ENCODE data around the gene TTLL8.

TTLL8 gene

DNA sequence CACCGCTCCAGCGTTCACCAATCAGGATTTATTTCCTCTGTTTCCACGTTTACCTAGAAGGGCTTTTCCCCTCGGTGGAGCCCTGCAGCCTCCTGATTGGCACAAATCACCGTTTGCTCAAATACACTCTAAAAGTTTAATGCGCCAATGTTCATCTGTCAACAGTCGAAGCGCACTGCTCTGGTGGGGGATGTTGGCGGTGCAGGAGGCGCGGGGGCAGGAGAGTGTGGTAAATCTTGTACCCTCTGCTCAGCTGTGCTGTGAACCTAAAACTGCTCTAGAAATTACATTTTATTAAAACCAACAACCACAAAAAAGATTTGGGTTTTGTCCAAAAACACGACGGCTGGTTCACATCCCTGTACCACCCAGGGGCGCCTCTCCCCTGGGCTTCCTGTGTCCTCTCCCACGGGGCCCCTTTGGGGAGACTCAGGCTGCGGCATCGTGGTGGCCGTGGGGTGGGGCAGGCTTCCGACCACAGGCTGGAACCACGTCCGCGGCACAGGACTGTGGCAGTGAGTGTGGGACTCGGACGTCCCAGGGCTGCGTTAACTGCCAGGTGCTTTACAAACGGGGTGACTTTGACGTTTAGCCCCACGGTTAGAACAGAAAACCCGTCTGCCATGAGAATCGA is 13.5 kb downstream of the TTLL8 start:
- DNase-seq (ENCODE audit: low read depth in 2 of 2), result no peak

DNA sequence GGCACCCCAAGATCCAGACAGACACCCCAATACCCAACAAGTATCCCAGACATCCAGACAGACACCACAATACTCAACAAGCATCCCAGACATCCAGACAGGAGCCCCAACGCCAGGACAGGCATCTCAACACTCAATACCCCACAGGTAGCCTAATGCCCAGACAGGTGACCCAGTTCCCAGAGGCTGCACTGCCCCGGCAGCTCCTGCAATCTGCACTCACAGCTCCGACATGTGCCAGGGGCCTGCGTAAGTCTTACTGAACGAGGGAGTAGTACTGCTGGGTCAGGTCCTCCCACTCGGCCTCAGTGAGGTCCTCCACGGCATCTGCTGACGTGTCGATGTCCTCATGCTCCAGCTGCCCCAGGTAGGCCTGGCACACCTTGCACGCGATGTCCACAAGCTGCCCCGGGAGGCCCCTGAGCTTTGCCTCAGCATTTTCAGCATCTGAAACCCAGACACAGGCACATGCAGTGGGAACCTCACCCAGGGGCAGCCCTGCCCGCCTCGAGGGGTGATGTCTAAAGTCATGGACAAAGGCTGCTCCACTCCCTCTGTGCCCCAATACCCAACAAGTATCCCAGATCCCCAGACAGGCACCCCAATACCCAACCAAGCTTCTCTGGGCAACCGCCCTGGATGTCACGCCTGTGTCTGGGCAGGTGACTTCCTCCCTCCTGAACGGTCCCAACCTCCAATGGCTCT is 16.6 kb downstream of the TTLL8 start:
- no peak for DNase-seq (ENCODE audit: low read depth in 2 of 2)

DNA sequence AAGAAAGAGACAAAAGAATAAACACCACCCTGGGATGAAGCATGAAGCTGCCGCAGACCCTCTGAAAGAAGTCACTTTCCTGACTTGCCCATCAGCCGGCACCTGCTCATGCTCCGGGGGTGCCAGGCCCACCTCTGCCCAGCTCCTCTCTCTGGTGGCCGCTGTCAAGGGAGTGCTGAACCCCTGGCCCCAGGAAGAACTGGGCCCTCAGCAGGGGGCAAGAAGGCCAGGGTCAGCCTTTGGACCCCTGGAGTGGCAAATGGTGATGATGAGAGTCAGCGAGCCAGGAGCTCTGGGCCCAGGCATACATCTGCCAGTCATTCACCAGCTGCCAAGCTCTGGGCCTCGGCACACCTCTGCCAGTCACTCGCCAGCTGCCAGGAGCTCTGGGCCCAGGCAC is 17.4 kb downstream of the TTLL8 start:
- no peak for DNase-seq (ENCODE audit: low read depth in 2 of 2)

DNA sequence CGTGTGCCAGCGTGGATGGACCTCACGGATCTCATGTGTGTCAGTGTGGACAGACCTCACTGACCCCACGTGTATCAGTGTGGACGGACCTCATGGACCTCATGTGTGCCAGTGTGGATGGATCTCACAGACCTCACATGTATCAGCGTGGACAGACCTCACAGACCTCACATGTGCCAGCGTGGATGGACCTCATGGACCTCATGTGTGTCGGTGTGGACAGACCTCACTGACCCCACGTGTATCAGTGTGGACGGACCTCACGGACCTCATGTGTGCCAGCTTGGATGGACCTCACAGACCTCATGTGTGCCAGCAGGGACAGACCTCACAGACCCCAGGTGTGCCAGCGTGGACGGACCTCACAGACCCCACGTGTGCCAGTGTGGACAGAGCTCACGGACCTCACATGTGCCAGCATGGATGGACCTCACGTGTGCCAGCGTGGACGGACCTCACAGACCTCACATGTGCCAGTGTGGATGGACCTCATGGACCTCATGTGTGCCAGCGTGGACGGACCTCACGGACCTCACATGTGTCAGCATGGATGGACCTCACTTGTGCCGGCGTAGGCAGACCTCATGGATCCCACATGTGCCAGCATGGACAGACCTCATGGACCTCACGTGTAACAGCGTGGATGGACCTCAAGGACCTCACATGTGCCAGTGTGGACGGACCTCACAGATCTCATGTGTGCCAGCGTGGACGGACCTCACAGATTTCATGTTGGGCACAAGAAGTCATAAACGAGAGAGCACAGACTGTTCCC is 18.2 kb downstream of the TTLL8 start:
- DNase-seq (ENCODE audit: low read depth in 2 of 2), result no peak

DNA sequence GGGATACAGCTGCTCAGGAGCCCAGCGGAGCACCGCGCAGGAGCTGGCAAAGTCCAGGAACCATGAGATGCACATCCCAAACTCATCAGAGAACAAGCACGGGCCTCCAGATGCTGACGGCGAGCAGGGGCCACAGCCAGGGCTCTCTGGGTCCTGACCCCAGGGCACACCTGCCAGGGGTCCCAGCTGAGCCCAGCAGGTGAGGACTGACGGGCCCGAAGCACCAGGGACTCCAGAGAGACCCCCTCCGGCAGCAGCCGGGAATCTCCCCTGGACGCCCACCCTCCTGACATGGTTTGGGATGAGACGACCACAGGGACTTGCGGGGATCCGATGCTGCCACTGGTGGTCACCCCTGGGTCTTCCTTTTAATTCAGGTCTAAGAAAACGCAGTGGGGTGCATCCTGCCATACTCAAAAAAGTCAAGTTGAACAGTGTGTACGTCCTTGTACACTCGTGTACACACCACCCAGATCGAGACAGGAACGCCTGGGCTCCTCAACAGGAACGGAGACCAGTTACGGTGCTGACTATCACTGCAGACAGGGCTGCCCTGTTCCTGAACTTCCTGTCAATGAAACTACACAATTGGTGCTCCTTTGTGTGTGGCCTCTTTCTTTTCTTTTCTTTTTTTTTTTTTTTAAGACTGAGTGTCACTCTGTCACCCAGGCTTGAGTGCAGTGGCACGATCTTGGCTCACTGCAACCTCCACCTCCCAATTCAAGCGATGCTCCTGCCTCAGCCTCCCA is 21.9 kb downstream of the TTLL8 start:
- DNase-seq (ENCODE audit: low read depth in 2 of 2), result no peak

DNA sequence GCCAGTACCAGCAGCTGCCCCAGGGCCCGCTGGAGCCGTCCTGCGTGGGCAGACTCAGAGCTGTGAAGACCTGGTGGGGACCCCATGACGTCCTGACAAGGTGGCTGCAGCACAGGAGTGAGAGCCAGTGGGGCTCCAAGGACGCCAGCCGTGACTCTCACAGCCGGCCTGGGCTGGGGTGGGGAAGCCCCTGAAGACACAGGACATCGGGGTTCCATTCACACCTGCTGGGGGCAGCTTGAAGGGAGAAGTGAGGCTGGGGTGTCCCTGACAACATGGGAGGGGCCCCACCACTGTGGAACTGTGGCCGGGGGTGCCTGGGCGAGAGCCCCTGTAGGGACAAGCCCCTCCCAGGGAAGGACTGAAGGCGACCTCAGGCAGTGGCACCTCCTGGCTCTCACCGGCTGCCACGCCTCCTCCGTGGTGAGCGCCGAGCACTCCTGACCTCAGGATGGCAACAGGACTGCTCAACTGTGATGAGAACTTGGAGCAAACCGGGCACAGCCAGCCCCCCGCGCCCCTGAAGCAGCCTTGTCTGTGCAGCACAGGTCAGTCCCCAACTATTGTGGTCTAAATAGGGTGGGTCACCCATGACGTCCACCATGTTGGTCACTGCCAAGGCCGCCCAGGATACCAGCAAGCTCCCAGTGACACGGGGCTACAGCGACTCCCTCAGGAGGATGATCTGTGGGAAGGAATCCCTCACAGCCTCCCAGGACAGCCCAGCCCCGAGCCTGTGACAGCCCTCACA is 22.8 kb downstream of the TTLL8 start:
- DNase-seq (ENCODE audit: low read depth in 2 of 2), result no peak

DNA sequence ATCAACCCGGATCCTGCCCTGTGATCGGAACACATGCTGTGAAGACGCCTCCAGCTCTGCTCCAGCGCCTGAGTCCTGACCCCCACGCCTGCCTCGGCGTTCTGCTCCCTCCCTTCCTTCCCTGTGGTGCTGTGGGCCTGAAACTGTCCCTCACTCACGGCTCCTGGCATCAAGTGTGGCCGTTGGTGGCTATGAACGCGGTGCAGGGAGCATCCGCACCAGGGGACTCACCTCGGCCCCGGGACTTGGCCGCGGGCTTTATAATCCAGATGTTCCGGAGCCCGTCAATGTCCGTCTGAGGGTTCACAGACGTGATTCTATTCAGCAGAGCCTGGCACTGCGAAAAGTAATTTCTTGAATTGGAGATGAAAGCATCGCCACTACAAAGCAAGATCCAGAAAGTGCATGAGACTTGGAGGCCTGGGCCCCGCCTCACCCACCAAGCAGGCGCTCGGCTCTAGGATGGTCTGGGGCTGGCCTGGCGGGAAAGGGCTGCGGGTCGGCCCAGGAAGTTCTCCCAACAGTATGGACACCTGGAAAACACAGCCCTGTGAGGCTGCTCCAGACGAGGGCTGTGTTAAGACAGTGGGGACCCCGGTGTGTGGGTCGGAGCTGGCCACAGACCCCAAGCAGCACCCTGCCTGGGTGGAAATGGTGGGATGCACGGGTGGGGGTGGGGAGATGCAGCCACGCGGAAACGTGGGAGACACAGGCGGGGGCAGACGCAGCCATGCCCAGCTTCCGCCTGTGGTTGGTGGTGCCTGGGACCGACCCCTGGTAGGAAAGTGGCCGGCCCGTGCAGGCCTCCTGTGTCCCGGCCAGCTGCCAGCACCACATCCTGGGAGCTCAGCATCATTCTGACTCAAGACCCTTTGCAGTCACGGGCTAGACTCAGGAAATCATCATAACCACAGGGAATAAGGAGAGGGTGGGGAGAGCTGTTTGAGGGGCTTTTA is 23.7 kb downstream of the TTLL8 start:
- DNase-seq (ENCODE audit: low read depth in 2 of 2), result no peak

DNA sequence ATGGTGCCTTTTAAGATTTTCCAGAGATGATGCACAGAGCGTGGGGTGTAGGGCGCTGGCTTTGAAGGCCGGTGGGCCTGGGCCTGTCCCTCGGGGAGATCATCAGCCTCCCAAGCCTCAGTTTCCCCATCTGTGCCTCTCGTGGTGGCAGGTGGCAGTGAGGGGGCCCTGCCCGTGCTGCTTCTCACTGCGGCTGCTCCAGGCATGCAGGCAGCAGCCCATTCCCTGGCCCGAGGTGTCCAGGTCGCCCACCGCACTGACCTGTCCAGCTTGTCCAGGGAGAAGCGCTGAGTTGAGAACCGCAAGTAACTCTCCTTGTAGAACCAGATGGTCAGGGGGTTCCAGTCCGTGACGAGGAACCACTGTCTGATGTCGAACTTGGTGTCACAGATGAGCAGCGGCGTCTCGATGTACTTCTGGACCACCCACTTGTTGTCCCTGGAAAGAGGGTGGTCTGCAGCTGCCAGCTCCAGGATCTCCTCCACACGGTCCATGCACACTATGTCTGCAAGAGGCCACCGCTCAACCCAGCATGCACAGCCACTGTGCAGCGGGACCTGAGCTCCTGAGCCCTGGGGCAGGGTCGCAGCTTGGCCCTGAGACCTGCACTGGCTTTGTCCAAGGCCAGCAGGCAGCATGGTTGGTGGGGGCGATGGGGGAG is 25.0 kb downstream of the TTLL8 start:
- no peak for DNase-seq (ENCODE audit: low read depth in 2 of 2)

DNA sequence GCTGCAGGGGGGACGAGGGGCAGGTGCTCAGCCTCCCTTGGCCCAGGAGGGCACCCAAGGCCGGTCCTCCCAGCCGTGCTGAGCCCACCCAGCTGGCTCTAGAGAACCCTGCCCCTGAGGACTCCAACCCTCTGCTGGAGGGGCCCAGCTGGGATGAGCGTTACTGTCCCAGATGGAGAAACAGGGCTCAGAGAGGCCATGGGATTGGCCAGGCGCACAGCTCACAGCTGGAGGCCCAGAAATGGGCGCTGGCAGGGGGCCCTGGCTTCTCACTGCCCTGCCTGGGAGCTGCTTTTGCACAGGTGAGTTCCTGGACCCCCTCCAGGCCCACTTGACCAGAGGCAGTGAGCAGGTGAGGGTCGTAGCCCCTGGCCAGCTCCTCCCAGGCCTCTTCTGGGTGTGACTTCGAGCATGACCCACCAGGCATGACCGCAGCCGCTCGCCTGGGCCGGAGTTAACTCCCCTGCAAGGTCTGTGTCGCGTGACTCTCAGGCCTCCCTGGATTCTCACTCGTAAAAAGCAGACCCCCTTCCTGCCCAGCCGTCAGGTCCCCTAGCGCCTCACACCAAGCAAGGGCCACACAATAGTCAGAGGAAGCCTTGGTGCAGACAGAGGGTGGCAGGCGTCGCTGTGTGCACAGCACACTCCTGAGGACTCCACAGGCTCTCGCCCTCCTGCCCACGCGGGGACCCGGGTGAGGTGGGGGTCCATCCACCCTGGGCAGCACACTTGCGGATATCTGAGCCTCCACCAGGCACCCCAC is 25.8 kb downstream of the TTLL8 start:
- no peak for DNase-seq (ENCODE audit: low read depth in 2 of 2)

DNA sequence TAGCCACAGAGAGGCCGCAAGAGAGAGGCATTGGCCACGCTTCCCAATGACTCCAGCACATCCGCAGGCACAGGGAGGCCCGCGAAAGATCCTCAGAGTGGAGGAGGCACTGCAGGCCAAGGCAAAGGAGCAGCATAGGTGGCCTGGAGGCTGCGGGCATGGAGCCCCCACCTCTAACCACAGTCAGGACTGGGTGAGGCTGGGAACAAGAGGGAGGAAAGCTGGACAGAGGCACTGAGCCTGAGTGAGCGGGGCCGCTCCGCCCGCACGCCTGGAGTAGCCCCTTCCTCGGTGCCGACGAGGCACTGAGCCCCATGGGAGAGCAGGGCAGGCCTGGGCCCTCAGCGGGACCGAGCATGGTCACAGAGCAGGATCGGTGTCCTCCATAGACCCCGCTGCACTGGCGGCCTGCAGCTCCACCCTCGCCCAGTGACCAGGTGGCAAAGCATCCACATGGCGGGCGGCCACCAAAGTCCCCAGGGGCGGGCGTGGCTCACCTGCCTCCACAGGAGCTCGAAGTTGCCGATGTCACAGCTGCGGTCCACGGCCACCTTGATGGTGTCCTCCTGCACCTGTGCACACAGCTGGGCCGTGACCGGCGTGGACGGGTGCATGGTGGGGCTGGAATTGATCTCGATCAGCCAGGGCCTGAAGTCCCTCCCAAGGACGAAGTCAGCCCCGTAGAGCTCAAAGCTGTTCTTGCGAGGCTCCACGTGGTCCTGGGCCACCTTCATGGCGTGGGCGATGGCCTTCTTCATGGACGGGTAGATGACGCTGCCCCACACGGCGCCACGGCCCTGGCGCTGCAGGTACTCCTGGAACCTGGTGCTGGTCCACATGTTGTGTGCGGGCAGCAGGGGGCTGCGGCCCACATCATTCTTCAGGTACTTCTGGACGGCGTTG is 26.7 kb downstream of the TTLL8 start:
- DNase-seq (ENCODE audit: low read depth in 2 of 2), result no peak

DNA sequence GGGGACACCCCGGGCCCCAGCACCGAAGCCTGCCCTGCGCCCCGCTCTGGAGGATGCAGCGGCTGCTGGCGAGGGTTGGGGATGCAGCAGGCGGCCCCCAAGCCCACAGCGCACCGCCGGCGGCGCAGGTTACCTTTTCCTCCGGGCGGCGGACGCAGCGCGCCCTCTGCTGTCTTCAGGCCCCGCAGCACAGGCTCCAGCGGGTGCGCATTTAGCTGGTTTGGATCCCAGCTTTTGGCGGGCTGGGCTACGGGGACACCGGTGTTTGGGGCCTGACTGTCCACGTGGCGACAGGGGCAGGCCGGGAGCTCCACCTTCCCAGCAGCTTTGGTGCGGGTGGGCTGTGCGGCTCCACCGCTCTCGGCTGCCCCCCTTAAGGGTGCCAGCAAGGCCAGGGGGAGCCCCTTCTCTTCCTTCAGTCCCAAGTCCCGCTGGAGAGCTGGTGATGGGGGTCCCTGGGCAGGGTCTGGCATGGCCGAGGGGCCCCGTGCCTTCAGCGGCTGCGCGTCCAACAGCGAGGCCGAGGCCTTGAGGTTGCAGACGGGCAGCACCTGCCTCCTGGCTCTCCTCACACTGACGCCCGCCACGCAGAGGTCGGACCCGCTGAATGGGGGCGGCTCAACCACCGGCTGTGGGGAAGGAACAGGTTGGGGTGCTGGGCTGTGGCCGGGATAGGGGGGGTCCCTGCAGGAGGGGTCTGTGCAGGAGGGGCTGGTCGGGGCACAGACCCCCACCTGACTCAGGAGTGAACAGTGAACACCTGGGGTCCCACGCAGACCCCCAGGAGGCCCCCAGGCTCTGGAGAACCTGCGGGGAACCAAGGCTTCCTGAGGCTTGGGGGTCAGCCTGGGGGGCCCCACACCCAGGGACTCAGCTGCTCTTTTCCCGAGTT is 27.6 kb downstream of the TTLL8 start:
- peak; percentile 79 to 84 for DNase-seq (ENCODE audit: low read depth in 2 of 2)

DNA sequence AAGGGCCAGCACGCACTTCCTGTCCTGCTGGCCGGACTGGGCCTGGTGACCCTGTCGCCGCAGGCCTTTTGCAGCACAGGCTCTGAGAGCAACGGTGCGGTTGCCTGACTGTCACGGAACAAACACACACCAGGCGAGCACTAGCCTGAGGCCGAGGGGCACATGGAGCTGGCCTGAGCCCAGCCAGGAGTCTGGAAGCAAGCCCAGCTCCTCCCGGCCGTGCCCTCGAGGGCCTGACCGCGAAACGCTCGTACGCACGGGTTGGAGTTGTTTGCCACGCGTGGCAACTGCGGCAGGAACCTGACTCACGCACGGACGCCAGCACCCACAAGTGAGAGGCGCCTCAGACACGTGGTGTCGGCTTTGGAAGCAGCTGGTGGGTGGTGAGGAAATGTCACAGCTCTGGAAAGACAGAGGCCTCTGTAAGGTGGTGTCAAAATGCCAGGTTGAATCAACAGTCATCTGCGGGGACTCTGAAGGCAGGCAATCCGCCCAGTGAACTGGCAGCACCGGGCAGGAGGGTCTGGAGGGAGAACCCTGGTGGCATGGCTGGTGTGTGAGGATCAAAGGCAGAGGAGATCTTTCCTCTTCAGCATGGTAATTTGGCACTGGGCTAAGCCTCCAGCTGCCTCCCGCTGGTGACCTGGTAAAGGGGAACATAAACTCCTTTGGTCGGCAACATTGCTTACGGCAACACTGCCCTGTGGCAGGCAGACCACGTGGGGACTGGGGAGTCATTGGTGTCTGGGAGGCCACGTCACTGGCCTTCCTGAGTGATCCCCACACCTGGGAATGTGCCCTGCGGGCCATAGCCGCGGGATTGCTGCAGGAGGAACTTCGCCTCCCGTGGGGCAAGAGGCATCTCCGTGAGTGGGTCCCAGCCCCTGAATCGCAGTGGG is 30.2 kb downstream of the TTLL8 start:
- DNase-seq (ENCODE audit: low read depth in 2 of 2), result no peak

DNA sequence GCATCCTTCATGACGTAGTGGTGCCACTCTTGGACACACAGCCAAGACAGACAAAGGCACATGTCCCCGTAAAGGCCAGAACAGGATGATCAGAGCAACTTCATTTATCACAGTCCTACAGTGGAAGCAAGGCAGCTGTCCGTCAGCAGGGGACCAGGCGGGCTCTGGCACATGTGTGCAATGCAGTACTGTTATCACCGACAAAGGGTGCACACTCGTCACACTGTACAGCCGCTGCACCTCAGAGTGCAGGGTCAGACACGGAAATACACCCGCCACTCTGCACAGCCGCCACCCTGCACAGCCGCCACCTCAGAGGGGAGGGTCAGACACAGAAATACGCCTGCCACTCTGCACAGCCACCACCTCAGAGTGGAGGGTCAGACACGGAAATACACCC is 32.1 kb downstream of the TTLL8 start:
- DNase-seq (ENCODE audit: low read depth in 2 of 2), result no peak

DNA sequence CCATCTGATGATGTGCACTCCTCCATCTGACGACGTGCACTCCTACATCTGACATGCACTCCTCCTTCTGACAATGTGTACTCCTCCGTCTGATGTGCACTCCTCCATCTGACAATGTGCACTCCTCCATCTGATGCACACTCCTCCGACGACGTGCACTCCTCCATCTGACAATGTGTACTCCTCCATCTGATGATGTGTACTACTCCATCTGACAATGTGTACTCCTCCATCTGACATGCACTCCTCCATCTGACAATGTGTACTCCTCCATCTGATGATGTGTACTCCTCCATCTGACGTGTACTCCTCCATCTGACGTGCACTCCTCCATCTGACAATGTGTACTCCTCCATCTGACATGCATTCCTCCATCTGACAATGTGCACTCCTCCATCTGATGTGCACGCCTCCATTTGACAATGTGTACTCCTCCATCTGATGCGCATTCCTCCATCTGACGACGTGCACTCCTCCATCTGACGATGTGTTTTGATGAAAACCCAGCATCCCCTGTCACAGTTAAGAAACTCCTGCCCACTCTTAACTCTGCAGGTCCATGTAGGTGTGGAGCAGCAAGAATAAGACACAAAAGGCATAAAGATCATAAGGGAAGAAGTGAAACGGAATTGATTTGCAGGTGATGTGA is 35.8 kb downstream of the TTLL8 start:
- no peak for DNase-seq (ENCODE audit: low read depth in 2 of 2)

DNA sequence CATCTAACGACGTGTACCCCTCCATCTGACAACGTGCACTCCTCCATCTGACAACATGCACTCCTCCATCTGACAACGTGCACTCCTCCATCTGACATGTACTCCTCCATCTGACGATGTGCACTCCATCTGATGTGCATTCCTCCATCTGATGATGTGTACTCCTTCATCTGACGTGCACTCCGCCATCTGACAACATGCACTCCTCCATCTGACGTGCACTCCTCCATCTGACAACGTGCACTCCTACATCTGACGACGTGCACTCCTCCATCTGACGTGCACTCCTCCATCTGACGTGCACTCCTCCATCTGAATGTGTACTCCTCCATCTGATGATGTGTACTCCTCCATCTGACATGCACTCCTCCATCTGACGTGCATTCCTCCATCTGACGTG is 37.5 kb downstream of the TTLL8 start:
- DNase-seq (ENCODE audit: low read depth in 2 of 2), result no peak
